Karpas-422 (cell line): Measurements from ENCODE around the gene RFLNA. TPM values are rescaled to one million over a fixed set of nuclear protein-coding genes. Genes with fewer than 3 reads are reported as not detected.

ENCODE experiments used
- DNase-seq: peaks from one replicate; pipeline ENCODE4 v3.0.0-alpha.2; 2015
- H2AFZ ChIP-seq: fragments of 200-600 bp; sonication (generic); 2 replicates; pipeline ENCODE4 v1.6.1; 2014; ENCODE audit warnings: antibody characterized with exemption, low read length, mixed read lengths
- H3K27ac ChIP-seq: fragments of 200-600 bp; sonication (generic); 2 replicates; pipeline ENCODE4 v1.5.1; 2014; ENCODE audit warnings: mild to moderate bottlenecking, low read length, moderate library complexity
- H3K27me3 ChIP-seq: fragments of 200-600 bp; sonication (generic); 2 replicates; pipeline ENCODE4 v1.6.1; 2014; ENCODE audit warnings: low read length, mixed read lengths
- H3K36me3 ChIP-seq: fragments of 200-600 bp; sonication (generic); 2 replicates; pipeline ENCODE4 v1.6.1; 2014; ENCODE audit warnings: low read length, mixed read lengths; ENCODE audit not compliant: insufficient read depth
- H3K4me1 ChIP-seq: fragments of 200-600 bp; sonication (generic); 2 replicates; pipeline ENCODE4 v1.6.1; 2014; ENCODE audit warnings: mild to moderate bottlenecking, low read length, mixed read lengths
- H3K4me2 ChIP-seq: fragments of 200-600 bp; sonication (generic); 2 replicates; pipeline ENCODE4 v1.6.1; 2014; ENCODE audit warnings: low read length, low read depth, mild to moderate bottlenecking; ENCODE audit not compliant: poor library complexity, severe bottlenecking
- H3K4me3 ChIP-seq: fragments of 200-600 bp; sonication (generic); 2 replicates; pipeline ENCODE4 v1.5.1; 2014; ENCODE audit warnings: mild to moderate bottlenecking, antibody characterized with exemption, low read length, mixed read lengths
- H3K79me2 ChIP-seq: fragments of 200-600 bp; sonication (generic); 2 replicates; pipeline ENCODE4 v1.6.1; 2014; ENCODE audit warnings: mild to moderate bottlenecking, low read length, mixed read lengths
- H3K9ac ChIP-seq: fragments of 200-600 bp; sonication (generic); 2 replicates; pipeline ENCODE4 v1.6.0; 2014; ENCODE audit warnings: low read length
- H3K9me2 ChIP-seq: fragments of 200-600 bp; sonication (generic), shearing (Covaris generic); replicated peaks from 2 replicates; pipeline ENCODE4 v1.6.0; 2014; ENCODE audit warnings: mild to moderate bottlenecking, low read length, moderate library complexity; ENCODE audit not compliant: insufficient read depth
- H3K9me3 ChIP-seq: fragments of 300-700, 200-600 bp; sonication (generic); 2 replicates; pipeline ENCODE4 v1.6.1; 2014; ENCODE audit warnings: low read length, mixed read lengths
- H4K20me1 ChIP-seq: fragments of 200-600 bp; sonication (generic); 2 replicates; pipeline ENCODE4 v1.6.1; 2014; ENCODE audit warnings: mild to moderate bottlenecking, antibody characterized with exemption, low read length, low read depth; ENCODE audit not compliant: insufficient read depth
- total RNA-seq: library from RNA; depleted of rRNA; stranded (reverse); fragments of >200 nt; shearing (Covaris generic); gene quantifications from 2 replicates; pipeline ENCODE4 v1.2.3, GENCODE V29; 2014; ENCODE audit warnings: low replicate concordance

RFLNA gene
- total RNA-seq, 1 experiment from 2014 or later = not detected

- no peak overlapping the region for H2AFZ ChIP-seq
- H3K9me3 ChIP-seq = no peaks in the 10 kb centered on the region
- H3K4me1 ChIP-seq = 0 out of 2 replicates have a peak, but pooled peaks cover 2% of the 10 kb centered on the region
- H4K20me1 ChIP-seq = 0 out of 2 replicates have a peak, but pooled peaks cover 5% of the 10 kb centered on the region
- no peaks in the 10 kb centered on the region for H3K36me3 ChIP-seq
- no peak overlapping the region for H3K4me3 ChIP-seq
- no peak overlapping the region for H3K27ac ChIP-seq
- DNase-seq = no peak
- H3K4me2 ChIP-seq = no peak overlapping the region
- no peaks in the 10 kb centered on the region for H3K27me3 ChIP-seq
- H3K79me2 ChIP-seq = no peaks in the 10 kb centered on the region
- no peak overlapping the region for H3K9ac ChIP-seq
- H3K9me2 ChIP-seq = no peaks in the 10 kb centered on the region
Observed at GRCh38 chr12:124316257-124316900, 21.5 kb downstream of the RFLNA start.

DNA sequence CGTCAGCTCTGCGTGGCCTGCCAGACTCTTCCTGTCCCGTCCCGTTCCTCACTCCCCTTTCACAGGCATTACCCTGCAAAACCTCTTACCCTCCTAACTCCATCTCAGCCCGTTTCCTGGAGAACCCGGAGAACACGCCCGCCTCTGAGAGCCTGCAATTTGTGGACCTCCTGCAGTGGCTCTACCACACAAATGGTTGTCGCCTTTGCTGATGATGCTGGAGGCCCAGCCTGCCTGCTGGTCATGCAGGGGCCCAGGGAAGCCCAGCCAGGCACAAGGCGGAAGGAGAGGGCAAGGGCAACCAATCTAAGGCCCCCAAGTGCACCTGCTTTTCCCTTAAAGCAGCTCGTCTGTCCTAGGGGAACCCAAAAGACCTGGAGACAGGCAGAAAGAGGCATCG lies 22.5 kb downstream of the RFLNA start:
- H3K4me2 ChIP-seq = no peak overlapping the region

DNA sequence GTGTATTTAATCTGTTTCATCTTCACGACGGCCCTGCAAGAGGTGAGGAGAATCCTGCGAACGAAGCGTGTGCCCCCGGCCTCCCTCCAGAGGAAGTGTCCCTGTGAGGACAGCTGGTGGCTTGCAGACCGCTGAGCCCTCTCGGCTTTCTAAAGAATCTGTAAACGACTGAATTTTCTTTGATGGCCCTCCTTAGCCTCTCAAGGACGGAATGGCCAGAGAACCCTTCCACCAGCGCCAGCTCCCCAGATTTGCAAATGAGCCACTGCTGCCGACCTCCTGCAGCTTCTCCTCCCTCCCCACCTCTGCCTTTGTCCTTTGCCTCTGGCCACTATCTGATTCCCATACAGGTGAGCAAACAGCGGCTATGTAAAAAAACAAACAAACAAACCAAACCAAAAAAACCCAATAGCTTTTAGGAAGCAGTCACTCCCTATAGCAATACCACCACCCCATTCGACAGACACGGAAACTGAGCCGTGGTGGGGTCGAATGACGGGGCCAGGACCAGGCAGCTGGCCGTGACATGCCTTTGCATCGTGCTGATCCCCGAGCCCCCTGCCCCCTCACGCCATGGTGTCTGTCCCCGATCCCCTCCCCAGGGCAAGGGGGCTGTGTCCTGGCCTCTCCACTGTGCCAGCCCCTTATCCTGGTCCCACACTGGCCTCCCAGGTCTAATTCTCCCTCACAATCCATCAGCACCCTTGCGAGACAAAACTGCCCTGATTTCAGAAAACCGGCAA lies 23.6 kb downstream of the RFLNA start:
- no peak overlapping the region for H2AFZ ChIP-seq
- H4K20me1 ChIP-seq = 0 out of 2 replicates have a peak, but pooled peaks cover 5% of the 10 kb centered on the region
- H3K9me3 ChIP-seq = peaks cover 1% of the 10 kb centered on the region
- no peaks in the 10 kb centered on the region for H3K9me2 ChIP-seq
- no peak overlapping the region for H3K9ac ChIP-seq
- H3K36me3 ChIP-seq = peaks cover 2% of the 10 kb centered on the region
- H3K79me2 ChIP-seq = no peaks in the 10 kb centered on the region
- 0 out of 2 replicates have a peak, but pooled peaks cover 5% of the 10 kb centered on the region for H3K4me1 ChIP-seq
- H3K27me3 ChIP-seq = no peaks in the 10 kb centered on the region
- H3K27ac ChIP-seq = no peak overlapping the region
- no peak overlapping the region for H3K4me3 ChIP-seq
- DNase-seq = no peak
- no peak overlapping the region for H3K4me2 ChIP-seq

More for the DNA sequence above, 22.5 kb downstream of the RFLNA start:
- no peaks in the 10 kb centered on the region for H3K9me3 ChIP-seq
- no peak overlapping the region for H3K4me3 ChIP-seq
- no peak overlapping the region for H3K9ac ChIP-seq
- no peaks in the 10 kb centered on the region for H3K27me3 ChIP-seq
- no peaks in the 10 kb centered on the region for H3K79me2 ChIP-seq
- DNase-seq = no peak
- H2AFZ ChIP-seq = no peak overlapping the region
- H4K20me1 ChIP-seq = 0 out of 2 replicates have a peak, but pooled peaks cover 5% of the 10 kb centered on the region
- no peaks in the 10 kb centered on the region for H3K9me2 ChIP-seq
- H3K4me1 ChIP-seq = 0 out of 2 replicates have a peak, but pooled peaks cover 5% of the 10 kb centered on the region
- no peaks in the 10 kb centered on the region for H3K36me3 ChIP-seq
- H3K27ac ChIP-seq = no peak overlapping the region

DNA sequence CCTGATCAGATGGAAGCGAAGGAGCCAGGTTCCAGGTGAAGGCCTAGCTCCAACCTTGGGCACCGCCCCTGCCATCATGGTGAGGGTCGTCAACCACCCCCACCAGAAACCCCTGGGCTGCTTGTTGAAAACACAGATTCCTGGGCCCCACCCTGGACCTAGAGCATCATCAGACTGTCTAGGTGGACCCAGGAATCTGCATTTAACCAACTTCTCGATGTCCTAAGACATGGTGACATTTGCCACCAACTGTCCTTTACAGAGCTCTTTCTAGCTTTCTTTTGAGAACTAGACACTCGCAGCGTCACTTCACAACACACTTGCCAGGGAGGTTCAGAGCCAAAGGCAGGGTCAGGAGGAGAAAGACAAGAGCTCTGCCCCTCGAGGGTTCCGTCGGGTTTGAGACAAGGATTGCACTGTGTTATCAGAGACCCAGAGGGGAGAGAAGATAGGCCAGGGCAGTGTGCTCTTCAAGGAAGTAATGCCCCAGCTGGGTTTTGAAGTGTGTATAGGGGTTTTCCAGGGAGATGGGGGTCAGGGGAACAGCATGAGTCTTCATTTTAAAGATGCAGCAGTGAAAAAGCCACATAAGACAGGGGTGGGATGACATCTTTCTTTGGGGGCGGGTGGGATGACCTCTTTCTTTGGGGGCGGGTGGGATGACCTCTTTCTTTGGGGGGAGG lies 24.6 kb downstream of the RFLNA start:
- H3K27ac ChIP-seq = no peak overlapping the region
- DNase-seq = peak; percentile 51
- 0 out of 2 replicates have a peak, but pooled peaks cover 5% of the 10 kb centered on the region for H4K20me1 ChIP-seq
- peaks cover 12% of the 10 kb centered on the region for H3K36me3 ChIP-seq
- H3K79me2 ChIP-seq = no peaks in the 10 kb centered on the region
- no peak overlapping the region for H3K4me2 ChIP-seq
- peaks cover 12% of the 10 kb centered on the region for H3K9me3 ChIP-seq
- no peak overlapping the region for H3K4me3 ChIP-seq
- no peak overlapping the region for H3K9ac ChIP-seq
- H3K9me2 ChIP-seq = no peaks in the 10 kb centered on the region
- H2AFZ ChIP-seq = no peak overlapping the region
- H3K27me3 ChIP-seq = no peaks in the 10 kb centered on the region
- H3K4me1 ChIP-seq = 0 out of 2 replicates have a peak, but pooled peaks cover 5% of the 10 kb centered on the region

- Histone ChIP-seq H3K27me3 (no peaks in the 10 kb centered on the region), H2AFZ (no peak overlapping the region), H3K9ac (no peak overlapping the region), H3K4me3 (no peak overlapping the region), H3K4me2 (no peak overlapping the region), H4K20me1 (0 out of 2 replicates have a peak, but pooled peaks cover 5% of the 10 kb centered on the region), H3K36me3 (peaks cover 24% of the 10 kb centered on the region), H3K27ac (no peak overlapping the region), H3K4me1 (0 out of 2 replicates have a peak, but pooled peaks cover 5% of the 10 kb centered on the region), H3K9me2 (no peaks in the 10 kb centered on the region), H3K9me3 (peaks cover 19% of the 10 kb centered on the region), H3K79me2 (no peaks in the 10 kb centered on the region)
- DNase-seq = peak; percentile 91
Observed at GRCh38 chr12:124321040-124321481, 26.2 kb downstream of the RFLNA start.

- peak; percentile 48 for DNase-seq
- Histone ChIP-seq H3K27me3 (no peaks in the 10 kb centered on the region), H3K9ac (no peak overlapping the region), H3K4me1 (0 out of 2 replicates have a peak, but pooled peaks cover 5% of the 10 kb centered on the region), H3K36me3 (peaks cover 31% of the 10 kb centered on the region), H3K79me2 (no peaks in the 10 kb centered on the region), H4K20me1 (0 out of 2 replicates have a peak, but pooled peaks cover 5% of the 10 kb centered on the region), H3K9me2 (no peaks in the 10 kb centered on the region), H3K27ac (no peak overlapping the region), H3K4me2 (no peak overlapping the region), H3K9me3 (peaks cover 21% of the 10 kb centered on the region), H3K4me3 (no peak overlapping the region), H2AFZ (no peak overlapping the region)
Observed at GRCh38 chr12:124321556-124322270, 26.8 kb downstream of the RFLNA start.

GRCh38 chr12:124322271-124322998 lies 27.5 kb downstream of the RFLNA start:
- no peaks in the 10 kb centered on the region for H3K27me3 ChIP-seq
- no peak overlapping the region for H3K9ac ChIP-seq
- no peak overlapping the region for H3K27ac ChIP-seq
- H3K4me1 ChIP-seq = 0 out of 2 replicates have a peak, but pooled peaks cover 5% of the 10 kb centered on the region
- H3K36me3 ChIP-seq = peaks cover 36% of the 10 kb centered on the region
- H4K20me1 ChIP-seq = 0 out of 2 replicates have a peak, but pooled peaks cover 5% of the 10 kb centered on the region
- H3K4me3 ChIP-seq = no peak overlapping the region
- no peak overlapping the region for H3K4me2 ChIP-seq
- H3K9me3 ChIP-seq = peaks cover 23% of the 10 kb centered on the region
- no peaks in the 10 kb centered on the region for H3K9me2 ChIP-seq
- no peaks in the 10 kb centered on the region for H3K79me2 ChIP-seq
- H2AFZ ChIP-seq = no peak overlapping the region
- DNase-seq = peak; percentile 56
